Fibroblast of lung (primary cell): Measurements from ENCODE around the gene FAM117B. TPM values are rescaled to one million over a fixed set of nuclear protein-coding genes. Genes with fewer than 3 reads are reported as not detected.

ENCODE experiments used
- DNase-seq, 2 donors: peaks; one replicate each; pipeline versions ENCODE4 v3.0.0 to v3.0.0-alpha.2; 2010; ENCODE audit warnings: low read depth in 2 of 2
- H2AFZ ChIP-seq: 2 replicates; pipeline ENCODE4 v1.5.1; 2012; ENCODE audit warnings: low read length, control low read depth, inconsistent platforms
- H3K27ac ChIP-seq: 2 replicates; pipeline ENCODE4 v1.5.1; 2011; ENCODE audit warnings: low read length, control low read depth; ENCODE audit not compliant: insufficient read depth
- H3K27me3 ChIP-seq: 2 replicates; pipeline ENCODE4 v1.5.1; 2011; ENCODE audit warnings: mild to moderate bottlenecking, low read length; ENCODE audit not compliant: control insufficient read depth, insufficient read depth
- H3K36me3 ChIP-seq: 2 replicates; pipeline ENCODE4 v1.5.1; 2011; ENCODE audit warnings: low read length; ENCODE audit not compliant: control insufficient read depth, insufficient read depth
- H3K4me1 ChIP-seq: 2 replicates; pipeline ENCODE4 v1.5.1; 2011; ENCODE audit warnings: low read length; ENCODE audit not compliant: control insufficient read depth, insufficient read depth; ENCODE audit errors: extremely low read depth
- H3K4me2 ChIP-seq: 2 replicates; pipeline ENCODE4 v1.5.1; 2011; ENCODE audit warnings: low read length, control low read depth; ENCODE audit not compliant: insufficient read depth; ENCODE audit errors: extremely low read depth
- H3K4me3 ChIP-seq, 4 experiments: fragments of 200-600 bp in 1 of 4; sonication (generic) in 1 of 4; replicated peaks in 1 of 4; 2 replicates each; pipeline ENCODE4 v1.5.1; 2011 to 2016; ENCODE audit warnings: low read length in 4 of 4, low read depth in 3 of 4, mild to moderate bottlenecking in 3 of 4, control low read depth in 2 of 4, inconsistent platforms in 1 of 4, mixed read lengths in 1 of 4; ENCODE audit not compliant: insufficient read depth in 1 of 4; ENCODE audit errors: control extremely low read depth in 1 of 4
- H3K79me2 ChIP-seq: 2 replicates; pipeline ENCODE4 v1.5.1; 2012; ENCODE audit warnings: mild to moderate bottlenecking, low read length, inconsistent platforms; ENCODE audit not compliant: control insufficient read depth, insufficient read depth
- H3K9ac ChIP-seq: 2 replicates; pipeline ENCODE4 v1.5.1; 2011; ENCODE audit warnings: mild to moderate bottlenecking, low read length, control low read depth; ENCODE audit not compliant: insufficient read depth
- H3K9me3 ChIP-seq: 2 replicates; pipeline ENCODE4 v1.5.1; 2012; ENCODE audit warnings: low read depth, low read length; ENCODE audit not compliant: control insufficient read depth, insufficient read depth
- H4K20me1 ChIP-seq: 2 replicates; pipeline ENCODE4 v1.5.1; 2011; ENCODE audit warnings: low read length; ENCODE audit not compliant: control insufficient read depth, insufficient read depth; ENCODE audit errors: extremely low read depth
- EZH2 ChIP-seq: IDR thresholded peaks from 2 replicates; pipeline ENCODE4 v1.5.1; 2012; ENCODE audit warnings: low read length, control low read depth, mild to moderate bottlenecking; ENCODE audit errors: missing control alignments
- polyA plus RNA-seq, 2 donors: library from polyadenylated mRNA; depleted of rRNA in 1 of 2; stranded (reverse) in 1 of 2; unstranded in 1 of 2; fragments of >200 nt; gene quantifications; 2 replicates each; pipeline ENCODE4 v1.2.1, GENCODE V29; 2011 to 2012; ENCODE audit warnings: missing spikeins in 1 of 2
- total RNA-seq: library from RNA; depleted of rRNA; stranded (reverse); fragments of >200 nt; gene quantifications from 2 replicates; pipeline ENCODE4 v1.2.1, GENCODE V29; 2014
- TF ChIP-seq, protein P1 (sequence below), 2 donors: IDR thresholded peaks in 1 of 2; conservative IDR thresholded peaks in 1 of 2; 1 replicate in 1 of 2; 2 replicates in 1 of 2; pipeline ENCODE4 v1.5.1; 2011 to 2012; ENCODE audit warnings: low read length in 2 of 2, control low read depth in 1 of 2, inconsistent platforms in 1 of 2, low read depth in 1 of 2, mild to moderate bottlenecking in 1 of 2

FAM117B gene
- total and polyA plus RNA-seq, 2 donors (not counting 1 experiment from before 2014, with no cell fraction given) = 0.73 to 1.8 TPM

DNA sequence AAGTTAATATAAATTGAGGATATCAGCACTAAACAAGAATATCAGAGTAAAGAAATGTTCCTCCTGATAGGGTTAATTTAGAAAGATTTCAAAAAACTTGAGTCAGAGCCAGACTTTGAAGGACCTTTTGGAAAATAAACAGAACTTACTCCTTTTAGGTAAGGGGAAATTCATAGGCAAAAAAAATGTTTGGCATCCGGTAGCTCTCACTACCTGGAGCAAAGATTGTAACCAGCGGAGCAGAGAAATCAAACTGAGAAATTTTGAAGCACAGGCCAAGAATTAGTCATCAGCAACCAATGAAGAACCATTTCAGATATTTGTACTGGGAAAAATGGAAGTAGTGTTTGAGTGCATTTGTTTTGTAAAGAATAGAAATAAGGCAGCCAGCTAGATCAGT lies 123.8 kb downstream of the FAM117B start:
- no peak overlapping the region for H3K27ac ChIP-seq
- H3K79me2 ChIP-seq = no peaks in the 10 kb centered on the region
- no peaks in the 10 kb centered on the region for H3K4me1 ChIP-seq
- H3K27me3 ChIP-seq = no peaks in the 10 kb centered on the region
- DNase-seq = peak in 1 of 2 donors; percentile 7
- H2AFZ ChIP-seq = no peak overlapping the region
- TF ChIP-seq, protein P1, sequence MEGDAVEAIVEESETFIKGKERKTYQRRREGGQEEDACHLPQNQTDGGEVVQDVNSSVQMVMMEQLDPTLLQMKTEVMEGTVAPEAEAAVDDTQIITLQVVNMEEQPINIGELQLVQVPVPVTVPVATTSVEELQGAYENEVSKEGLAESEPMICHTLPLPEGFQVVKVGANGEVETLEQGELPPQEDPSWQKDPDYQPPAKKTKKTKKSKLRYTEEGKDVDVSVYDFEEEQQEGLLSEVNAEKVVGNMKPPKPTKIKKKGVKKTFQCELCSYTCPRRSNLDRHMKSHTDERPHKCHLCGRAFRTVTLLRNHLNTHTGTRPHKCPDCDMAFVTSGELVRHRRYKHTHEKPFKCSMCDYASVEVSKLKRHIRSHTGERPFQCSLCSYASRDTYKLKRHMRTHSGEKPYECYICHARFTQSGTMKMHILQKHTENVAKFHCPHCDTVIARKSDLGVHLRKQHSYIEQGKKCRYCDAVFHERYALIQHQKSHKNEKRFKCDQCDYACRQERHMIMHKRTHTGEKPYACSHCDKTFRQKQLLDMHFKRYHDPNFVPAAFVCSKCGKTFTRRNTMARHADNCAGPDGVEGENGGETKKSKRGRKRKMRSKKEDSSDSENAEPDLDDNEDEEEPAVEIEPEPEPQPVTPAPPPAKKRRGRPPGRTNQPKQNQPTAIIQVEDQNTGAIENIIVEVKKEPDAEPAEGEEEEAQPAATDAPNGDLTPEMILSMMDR (conservative IDR thresholded peaks at IDR 0.05 in 1 of 2, IDR thresholded peaks at IDR 0.05 in 1 of 2; ENCODE audit: low read depth in 1 of 2, low read length in 2 of 2) = no peak
- no peak for TF ChIP-seq EZH2
- no peak overlapping the region for H3K9ac ChIP-seq
- no peaks in the 10 kb centered on the region for H3K9me3 ChIP-seq
- no peaks in the 10 kb centered on the region for H3K36me3 ChIP-seq
- H3K4me2 ChIP-seq = no peak overlapping the region
- H4K20me1 ChIP-seq = no peaks in the 10 kb centered on the region
- no peak overlapping the region for H3K4me3 ChIP-seq

DNA sequence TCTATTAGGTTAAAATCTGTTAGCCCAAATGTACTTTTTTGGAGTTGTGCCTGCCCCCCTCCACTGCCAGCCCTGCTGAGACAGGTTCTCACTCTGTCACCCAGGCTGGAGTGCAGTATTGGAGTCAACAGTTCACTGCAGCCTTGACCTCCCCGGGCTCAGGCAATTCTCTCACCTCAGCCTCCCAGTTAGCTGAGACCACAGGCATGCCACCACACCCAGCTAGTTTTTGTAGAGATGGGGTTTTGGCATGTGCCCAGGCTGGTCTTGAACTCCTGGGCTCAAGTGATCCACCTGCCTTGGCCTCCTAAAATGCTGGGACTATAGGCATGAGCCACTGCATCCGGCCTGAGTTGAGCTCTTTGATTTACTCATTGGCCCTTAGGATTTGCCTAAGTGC lies 126.1 kb downstream of the FAM117B start:
- no peaks in the 10 kb centered on the region for H3K9me3 ChIP-seq
- no peak for DNase-seq
- no peak overlapping the region for H3K27ac ChIP-seq
- H2AFZ ChIP-seq = no peak overlapping the region
- no peak overlapping the region for H3K4me3 ChIP-seq
- no peak overlapping the region for H3K4me2 ChIP-seq
- TF ChIP-seq, protein P1 (conservative IDR thresholded peaks at IDR 0.05 in 1 of 2, IDR thresholded peaks at IDR 0.05 in 1 of 2; ENCODE audit: low read depth in 1 of 2, low read length in 2 of 2) = no peak
- no peak for TF ChIP-seq EZH2
- no peaks in the 10 kb centered on the region for H3K27me3 ChIP-seq
- no peak overlapping the region for H3K9ac ChIP-seq
- H3K79me2 ChIP-seq = no peaks in the 10 kb centered on the region
- no peaks in the 10 kb centered on the region for H3K4me1 ChIP-seq
- H3K36me3 ChIP-seq = no peaks in the 10 kb centered on the region
- no peaks in the 10 kb centered on the region for H4K20me1 ChIP-seq

DNA sequence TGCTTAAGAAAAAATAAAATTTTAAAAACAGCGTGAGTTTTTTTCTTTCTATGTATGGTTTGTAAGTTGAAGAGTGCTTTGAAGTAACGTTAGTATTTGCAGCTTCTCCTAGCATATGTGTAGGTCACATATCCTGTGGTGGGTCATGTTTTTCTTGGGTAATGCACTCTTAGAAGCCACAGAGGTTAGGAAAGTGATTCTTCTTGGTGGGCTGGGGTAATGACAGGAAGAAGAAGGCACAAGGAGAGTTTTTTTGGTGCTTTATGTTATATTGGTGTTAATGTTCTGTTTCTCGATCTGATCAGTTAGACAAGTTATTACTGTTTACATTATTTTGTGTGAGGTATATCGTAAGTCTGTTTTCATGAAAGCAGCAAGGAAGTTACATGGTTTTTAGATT lies 127.8 kb downstream of the FAM117B start:
- Histone ChIP-seq H4K20me1 (no peaks in the 10 kb centered on the region), H3K27me3 (no peaks in the 10 kb centered on the region), H3K27ac (no peak overlapping the region), H3K4me3 (no peak overlapping the region), H3K9me3 (no peaks in the 10 kb centered on the region), H3K4me2 (no peak overlapping the region), H2AFZ (no peak overlapping the region), H3K36me3 (no peaks in the 10 kb centered on the region), H3K79me2 (no peaks in the 10 kb centered on the region), H3K4me1 (no peaks in the 10 kb centered on the region), H3K9ac (no peak overlapping the region)
- DNase-seq = peak in 1 of 2 donors; percentile 22
- TF ChIP-seq, protein P1 (conservative IDR thresholded peaks at IDR 0.05 in 1 of 2, IDR thresholded peaks at IDR 0.05 in 1 of 2; ENCODE audit: low read depth in 1 of 2, low read length in 2 of 2) = no peak
- no peak for TF ChIP-seq EZH2
